HT1080 (cell line): Measurements from ENCODE around the gene ZBTB3. TPM values are rescaled to one million over a fixed set of nuclear protein-coding genes. Genes with fewer than 3 reads are reported as not detected.
A peak's percentile ranks its signal among the peaks of the same experiment; 100 is the strongest.
"Not testable (repeated sequence)": the region's sequence is repeated elsewhere in the genome, so short reads cannot be mapped to it uniquely, and the experiment has no call there.

ENCODE experiments used
- DNase-seq: peaks from one replicate; pipeline ENCODE4 v3.0.0-alpha.2; 2015; ENCODE audit warnings: low read depth
- total RNA-seq: library from RNA; depleted of rRNA; stranded (reverse); fragments of >200 nt; shearing (Covaris generic); gene quantifications from 2 replicates; pipeline ENCODE4 v1.2.3, GENCODE V29; 2014

The ZBTB3 gene
- total RNA-seq, 1 experiment from 2014 or later = 9.2 TPM

DNA sequence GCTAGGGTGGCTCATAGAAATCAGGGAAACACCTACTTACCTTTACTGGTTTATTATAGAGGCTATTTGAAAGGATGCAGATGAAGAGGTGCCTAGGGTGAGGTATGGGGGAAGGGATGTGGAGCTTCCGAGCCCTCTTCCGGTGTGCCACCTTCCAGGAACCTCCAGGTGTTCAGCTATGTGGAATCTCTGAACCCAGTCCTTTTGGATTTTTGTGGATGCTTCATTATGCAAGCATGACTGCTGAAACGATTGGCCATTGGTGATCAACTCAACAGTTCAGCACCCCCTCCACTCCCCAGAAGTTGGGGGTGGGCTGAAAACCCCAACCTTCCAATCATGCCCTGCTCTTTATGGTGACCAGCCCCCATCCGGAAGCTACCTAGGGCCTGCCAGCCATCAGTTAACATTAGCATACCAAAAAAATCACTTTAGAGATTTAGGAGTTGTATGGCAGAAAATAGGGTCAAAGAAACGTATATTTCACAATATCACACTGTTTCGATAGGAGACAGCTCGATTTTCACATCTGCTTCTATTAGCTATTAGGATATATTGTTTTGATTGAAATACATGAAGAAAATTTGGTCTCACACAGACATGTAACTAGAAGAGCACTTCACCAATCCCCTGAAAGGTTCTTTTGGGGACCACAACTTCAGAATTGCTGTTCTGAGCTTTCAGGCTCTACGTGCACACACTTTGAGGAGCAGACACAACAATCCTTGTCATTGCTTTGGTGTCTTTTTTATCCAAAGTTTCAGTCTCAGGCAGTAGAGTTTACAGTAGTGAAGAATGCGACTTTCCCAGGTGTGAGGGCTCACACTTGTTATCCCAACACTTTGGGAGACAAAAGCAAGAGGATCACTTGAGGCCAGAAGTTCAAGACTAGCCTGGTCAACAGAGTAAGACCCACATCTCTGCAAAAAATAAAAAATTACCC is 4.2 kb upstream of the ZBTB3 start:
- no peak for DNase-seq

DNA sequence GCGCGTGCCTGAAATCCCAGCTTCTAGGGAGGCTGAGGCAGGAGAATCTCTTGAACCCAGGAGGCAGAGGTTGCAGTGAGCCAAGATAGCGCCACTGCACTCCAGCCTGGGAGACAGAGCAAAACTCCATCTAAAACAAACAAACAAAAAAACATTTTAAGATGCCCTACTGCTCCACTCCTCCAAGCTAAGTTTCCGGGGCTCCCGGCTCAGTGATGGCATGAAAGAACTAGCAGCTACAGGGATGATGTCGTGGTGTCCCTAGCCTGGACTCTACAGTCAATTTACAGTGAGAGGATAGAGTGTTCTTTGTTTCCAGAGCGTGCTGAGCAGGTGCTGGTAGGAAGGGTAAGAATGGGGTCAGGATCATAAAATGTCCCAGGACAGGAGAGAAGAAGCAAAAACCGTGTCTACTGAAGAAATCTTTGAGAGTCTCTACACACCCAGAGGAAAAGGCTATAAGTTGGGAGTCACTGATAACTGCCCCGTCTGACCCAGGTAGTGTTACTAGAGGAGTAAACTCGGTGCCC is 1.2 kb upstream of the ZBTB3 start:
- no peak for DNase-seq

- no peak for DNase-seq
Observed at GRCh38 chr11:62752994-62753735, 795 bp downstream of the ZBTB3 start.

GRCh38 chr11:62752177-62752785 is 1.7 kb downstream of the ZBTB3 start:
- no peak for DNase-seq

DNA sequence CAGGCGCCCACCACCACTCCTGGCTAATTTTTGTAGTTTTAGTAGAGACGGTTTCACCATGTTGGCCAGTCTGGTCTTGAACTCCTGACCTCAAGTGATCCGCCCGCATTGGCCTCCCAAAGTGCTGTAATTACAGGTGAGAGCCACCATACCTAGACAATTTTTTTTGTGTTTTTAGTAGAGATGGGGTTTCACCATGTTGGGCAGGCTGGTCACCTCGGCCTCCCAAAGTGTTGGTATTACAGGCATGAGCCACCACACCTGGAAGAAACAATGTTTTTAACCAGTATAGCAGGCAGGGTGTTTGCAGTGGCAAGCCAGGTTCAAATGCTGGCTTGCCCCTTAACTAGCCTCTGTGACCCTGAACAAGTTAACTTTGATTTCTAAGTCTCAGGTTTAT is 4.0 kb downstream of the ZBTB3 start:
- not testable (repeated sequence) for DNase-seq

- no peak for DNase-seq
Observed at GRCh38 chr11:62747475-62748160, 6.3 kb downstream of the ZBTB3 start.

GRCh38 chr11:62737196-62737595 is 16.8 kb downstream of the ZBTB3 start:
- DNase-seq = no peak

DNA sequence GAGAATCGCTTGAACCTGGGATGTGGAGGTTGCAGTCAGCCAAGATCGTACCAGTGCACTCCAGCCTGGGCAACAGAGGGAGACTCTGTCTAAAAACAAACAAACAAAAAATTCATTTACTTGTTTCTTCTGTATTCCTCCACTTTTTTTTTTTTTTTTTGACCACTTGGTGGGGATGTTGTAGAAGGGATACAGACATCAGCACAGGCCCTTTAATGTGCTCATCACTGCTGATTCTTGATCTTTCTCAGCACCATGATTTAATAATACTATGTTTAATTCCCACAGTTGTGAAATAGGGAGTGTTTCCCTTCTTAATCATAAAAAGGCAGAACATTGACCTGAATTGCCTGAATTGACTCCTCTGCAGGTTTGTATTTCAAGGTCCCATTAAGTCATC is 21.1 kb downstream of the ZBTB3 start:
- DNase-seq = peak; percentile 54

DNA sequence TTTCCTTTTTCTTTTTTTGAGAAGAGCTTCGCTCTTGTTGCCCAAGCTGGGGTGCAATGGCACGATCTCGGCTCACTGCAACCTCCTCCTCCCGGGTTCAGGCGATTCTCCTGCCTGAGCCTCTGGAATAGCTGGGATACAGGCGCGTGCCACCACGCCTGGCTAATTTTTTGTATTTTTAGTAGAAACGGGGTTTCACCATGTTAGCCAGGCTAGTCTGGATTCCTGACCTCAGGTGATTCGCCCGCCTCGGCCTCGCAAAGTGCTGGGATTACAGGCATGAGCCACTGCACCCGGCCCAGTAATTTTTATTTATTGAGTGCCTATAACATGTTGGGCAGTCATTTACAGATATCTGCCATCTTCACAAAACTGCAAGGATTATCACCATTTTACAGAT is 23.9 kb downstream of the ZBTB3 start:
- DNase-seq = not testable (repeated sequence)

GRCh38 chr11:62728171-62728988 is 25.6 kb downstream of the ZBTB3 start, which contains the start of gene TTC9C:
Gene TTC9C, plus strand, starts transcription at chr11:62728486. Its CDS starts 363 bp downstream, at chr11:62728849.
- peak; percentile 88 for DNase-seq

DNA sequence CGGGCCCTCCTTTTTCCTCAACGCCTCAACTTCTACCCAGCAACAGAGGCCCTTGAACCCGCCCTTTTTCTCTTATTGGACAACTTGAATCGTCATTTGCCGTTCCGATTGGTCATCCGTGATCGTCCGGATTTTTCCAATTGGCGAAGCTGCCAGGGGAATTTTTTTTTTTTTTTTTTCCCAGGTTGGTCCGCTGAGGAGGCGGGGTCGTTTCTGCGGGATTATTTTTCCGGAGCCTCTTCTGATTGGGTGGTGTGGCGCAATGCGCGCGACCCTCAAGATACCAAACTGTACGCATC is 26.1 kb downstream of the ZBTB3 start:
- DNase-seq = peak; percentile 97

DNA sequence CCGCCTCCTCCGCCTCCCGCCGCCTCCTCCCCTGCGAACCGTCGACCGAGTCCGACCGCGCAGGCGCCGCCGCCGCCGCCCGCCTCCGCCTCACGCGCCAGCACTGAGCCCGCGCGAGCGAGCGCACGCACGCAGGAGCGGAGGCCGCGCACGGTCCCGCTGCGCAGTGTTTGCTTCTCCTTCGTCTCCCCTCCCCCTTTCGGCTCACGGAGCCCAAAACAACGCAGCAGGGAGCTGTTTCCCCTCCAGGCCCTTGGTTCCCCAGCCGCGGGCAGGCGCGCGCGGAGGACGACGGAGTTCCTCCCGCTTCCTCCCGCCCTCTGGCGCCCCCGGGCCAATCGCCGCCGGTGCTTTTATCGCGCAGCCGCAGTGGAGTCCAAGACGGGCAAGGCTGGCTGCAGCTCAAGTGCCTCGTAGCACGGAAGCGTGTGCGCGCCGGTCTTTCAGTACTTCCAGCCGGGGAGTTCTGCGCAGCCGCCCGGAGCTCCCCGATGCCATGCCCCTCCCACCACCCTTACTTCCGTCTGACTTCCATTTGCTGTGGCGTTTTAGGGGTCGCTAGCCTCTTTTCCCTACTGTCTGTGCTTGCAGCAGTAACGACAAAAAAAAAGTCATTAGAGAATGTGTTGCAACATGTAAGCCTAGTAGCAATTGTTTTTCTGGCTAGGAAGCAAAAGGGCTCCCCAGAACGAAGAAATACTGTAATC is 26.6 kb downstream of the ZBTB3 start, which contains the start of gene HNRNPUL2:
HNRNPUL2 (minus strand) TSS at position 293 of the 707 bp plus-strand sequence. CDS start 301 bp downstream, outside the sequence.
- DNase-seq = peak; percentile 99

DNA sequence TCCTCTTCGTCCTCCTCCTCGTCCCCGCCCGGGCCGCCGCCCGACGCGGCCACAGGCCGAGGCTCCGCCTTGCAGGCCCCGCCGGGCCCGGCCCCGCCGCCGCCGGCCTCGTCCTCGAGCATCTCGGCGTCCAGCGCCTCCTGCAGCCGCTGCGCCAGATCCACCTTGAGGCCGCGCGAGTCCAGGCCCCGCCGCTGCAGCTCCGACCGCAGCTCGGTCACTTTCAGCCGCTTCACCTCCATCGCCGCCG is 27.1 kb downstream of the ZBTB3 start:
- no peak for DNase-seq

DNA sequence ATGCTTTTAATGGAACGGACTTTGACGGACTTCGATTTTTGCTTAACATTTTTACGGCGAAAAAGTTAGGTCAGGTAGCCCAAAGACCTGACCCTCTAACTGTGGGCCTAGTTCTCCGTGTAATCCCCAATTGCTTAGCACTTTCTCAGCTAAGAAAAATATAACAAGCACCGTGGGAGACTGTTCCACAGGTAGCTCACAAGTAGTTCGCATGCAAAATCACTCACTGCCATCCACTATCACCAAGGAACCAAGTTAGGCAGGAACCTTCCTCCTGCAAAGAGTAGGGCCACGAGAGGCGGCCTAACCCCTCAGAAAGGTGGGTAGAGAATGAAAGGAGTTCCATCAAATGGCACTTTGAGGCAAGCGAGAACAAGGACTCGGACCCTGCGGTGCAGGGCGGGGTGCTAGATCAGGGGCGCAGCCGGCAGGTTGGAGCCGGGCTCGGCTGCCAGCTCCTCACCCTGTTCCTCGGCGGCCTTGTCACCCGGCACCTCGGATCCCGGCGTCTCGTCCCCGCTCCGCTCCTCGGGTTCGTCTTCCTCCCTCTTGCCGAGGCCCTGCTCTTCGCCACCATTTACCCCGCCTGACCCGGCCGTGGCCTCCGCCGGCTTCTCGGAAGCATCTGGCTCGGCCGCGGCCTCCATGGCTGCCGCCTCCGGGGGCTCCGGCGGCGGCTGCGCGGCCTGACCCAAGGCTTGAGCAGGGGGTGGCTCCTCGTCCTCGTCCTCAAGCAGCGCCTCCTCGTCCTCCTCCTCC is 27.6 kb downstream of the ZBTB3 start:
- no peak for DNase-seq

GRCh38 chr11:62725646-62726045 is 28.3 kb downstream of the ZBTB3 start:
- DNase-seq = no peak

DNA sequence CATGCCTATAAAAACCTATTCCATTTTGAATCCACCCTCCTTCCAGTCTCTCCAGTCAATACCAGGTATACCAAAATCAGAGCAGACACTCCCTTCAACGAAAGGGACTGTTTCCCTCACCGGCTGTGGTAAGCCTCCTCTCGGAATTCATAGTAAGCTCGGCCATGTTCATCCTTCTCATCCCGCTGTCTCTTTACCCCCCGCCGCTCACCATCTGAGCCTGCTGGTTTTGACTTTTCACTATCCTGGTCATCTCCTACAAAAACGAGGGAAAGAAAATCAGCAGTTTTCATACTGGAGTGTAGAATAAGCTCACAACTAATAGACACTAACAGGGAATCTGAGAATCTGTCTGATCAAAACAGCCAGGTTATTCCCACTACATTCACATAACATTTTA is 29.8 kb downstream of the ZBTB3 start:
- no peak for DNase-seq

DNA sequence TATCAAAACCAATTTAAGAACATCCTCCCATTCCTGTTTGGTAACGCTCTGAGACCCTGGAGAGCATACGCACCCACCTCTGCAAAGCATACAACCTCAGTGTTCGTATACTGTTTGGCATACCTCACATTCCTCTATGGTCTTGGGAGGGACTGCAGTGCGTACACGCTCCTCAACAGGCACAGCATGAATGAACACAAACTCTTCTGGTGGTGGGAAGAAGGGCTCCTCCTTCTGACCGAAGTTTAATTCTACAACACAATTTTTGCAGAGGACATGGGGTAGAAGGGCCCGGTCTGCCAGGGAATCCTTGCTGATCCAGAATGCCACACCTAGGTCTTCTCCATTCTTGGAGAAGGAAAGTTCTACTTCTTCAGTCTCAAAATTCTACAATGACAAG is 32.0 kb downstream of the ZBTB3 start:
- DNase-seq = peak; percentile 32

DNA sequence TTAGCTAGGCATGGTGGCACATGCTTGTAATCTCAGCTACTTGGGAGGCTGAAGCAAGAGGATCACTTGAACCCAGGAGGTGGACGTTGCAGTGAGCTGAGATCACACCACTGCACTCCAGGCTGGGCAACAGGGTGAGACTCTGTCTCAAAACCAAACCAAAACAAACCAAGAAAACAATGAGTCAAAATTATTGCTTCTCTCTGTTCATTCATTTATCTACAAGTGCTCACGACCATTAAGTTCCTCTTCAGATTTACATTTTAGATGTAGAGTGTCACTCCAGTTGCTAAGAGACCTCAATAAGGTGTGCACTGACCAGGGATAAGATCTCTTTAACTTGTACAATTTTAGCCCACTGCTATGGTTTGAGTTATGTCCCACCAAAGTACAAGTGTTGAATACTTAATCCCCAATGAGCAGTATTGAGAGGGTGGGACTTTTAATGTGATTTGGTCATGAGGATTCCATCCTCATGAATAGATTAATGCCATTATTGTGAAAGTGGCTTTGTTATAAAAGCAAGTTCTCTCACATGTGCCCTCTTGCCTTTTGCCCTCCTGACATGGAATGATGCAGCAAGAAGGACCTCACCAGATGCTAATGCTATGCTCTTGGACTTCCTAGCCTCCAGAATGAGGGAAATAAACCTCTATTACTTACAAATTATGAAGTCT is 34.5 kb downstream of the ZBTB3 start:
- DNase-seq = no peak

- DNase-seq = no peak
Observed at GRCh38 chr11:62716816-62717215, 37.1 kb downstream of the ZBTB3 start.
